ENCODE measurements around the gene ASTN2.
"Not testable (repeated sequence)": the region's sequence is repeated elsewhere in the genome, so short reads cannot be mapped to it uniquely, and the experiment has no call there.

The ASTN2 gene

GRCh38 chr9:117073539-117074341 is 341.1 kb downstream of the ASTN2 start:
- ATAC-seq (no peak), DNase-seq (peak; percentile 4)

- DNase-seq (no peak), ATAC-seq (no peak)
Measured at GRCh38 chr9:117073071-117073470, 341.8 kb downstream of the ASTN2 start.

GRCh38 chr9:117072216-117072615 is 342.6 kb downstream of the ASTN2 start:
- DNase-seq (no peak), ATAC-seq (no peak)

GRCh38 chr9:117071673-117072207 is 343.1 kb downstream of the ASTN2 start:
- not testable (repeated sequence) for ATAC-seq, DNase-seq

- ATAC-seq, result no peak
- DNase-seq, result no peak
Measured at GRCh38 chr9:117063721-117064471, 351.0 kb downstream of the ASTN2 start.

- no peak for ATAC-seq
- no peak for DNase-seq
Measured at GRCh38 chr9:117060963-117061362, 353.9 kb downstream of the ASTN2 start.

GRCh38 chr9:117050007-117050406 is 364.9 kb downstream of the ASTN2 start:
- ATAC-seq, result no peak

GRCh38 chr9:117046666-117047327 is 368.1 kb downstream of the ASTN2 start:
- ATAC-seq, result no peak
- no peak for DNase-seq

More at GRCh38 chr9:117050007-117050406, 364.9 kb downstream of the ASTN2 start:
- no peak for DNase-seq

- ATAC-seq, result no peak
Measured at GRCh38 chr9:117044241-117044640, 370.6 kb downstream of the ASTN2 start.

GRCh38 chr9:117043159-117043558 is 371.7 kb downstream of the ASTN2 start:
- ATAC-seq (no peak), DNase-seq (no peak)

More at GRCh38 chr9:117044241-117044640, 370.6 kb downstream of the ASTN2 start:
- DNase-seq, result no peak

GRCh38 chr9:117035546-117035945 is 379.3 kb downstream of the ASTN2 start:
- ATAC-seq (no peak), DNase-seq (no peak)

- no peak for ATAC-seq
- DNase-seq, result no peak
Measured at GRCh38 chr9:117034866-117035265, 380.0 kb downstream of the ASTN2 start.

GRCh38 chr9:117030254-117030768 is 384.5 kb downstream of the ASTN2 start:
- ATAC-seq (no peak), DNase-seq (no peak)

- no peak for DNase-seq
- ATAC-seq, result no peak
Measured at GRCh38 chr9:117029341-117029740, 385.5 kb downstream of the ASTN2 start.

GRCh38 chr9:117028103-117028858 is 386.6 kb downstream of the ASTN2 start:
- DNase-seq, result no peak
- ATAC-seq, result no peak

GRCh38 chr9:117021906-117022305 is 393.0 kb downstream of the ASTN2 start:
- no peak for DNase-seq
- no peak for ATAC-seq

GRCh38 chr9:117018966-117019617 is 395.8 kb downstream of the ASTN2 start:
- ATAC-seq (no peak), DNase-seq (no peak)

GRCh38 chr9:117017414-117017985 is 397.4 kb downstream of the ASTN2 start:
- no peak for ATAC-seq
- no peak for DNase-seq

- DNase-seq (no peak), ATAC-seq (no peak)
Measured at GRCh38 chr9:117014061-117014460, 400.8 kb downstream of the ASTN2 start.

- ATAC-seq, result no peak
Measured at GRCh38 chr9:117013440-117013995, 401.3 kb downstream of the ASTN2 start.

More at GRCh38 chr9:117013440-117013995, 401.3 kb downstream of the ASTN2 start:
- no peak for DNase-seq

Data from stimulated activated naive CD8-positive, alpha-beta T cell treated with anti-CD3 and anti-CD28 coated beads, Interleukin-15, Interleukin-2, amounts not matched to agents 100 U/mL and 50 U/mL, for 24 hours (primary cell).